Activated naive CD8-positive, alpha-beta T cell treated with anti-CD3 and anti-CD28 coated beads, Interleukin-2, amount 10 ng/mL, durations not matched to agents 7 days and 5 days (primary cell): ENCODE results near the gene SDF2L1. TPM values are rescaled to one million over a fixed set of nuclear protein-coding genes. Genes with fewer than 3 reads are reported as not detected.
"Not testable (repeated sequence)": the region's sequence is repeated elsewhere in the genome, so short reads cannot be mapped to it uniquely, and the experiment has no call there.

Source experiments
- ATAC-seq: fragments of 150-1000 bp; cut with Tn5 transposase; one replicate; pipeline ENCODE4 v1.10.0; 2021; ENCODE audit warnings: low read depth, moderate library complexity
- POLR2A ChIA-PET: fragments of 350-600 bp; sonication (Branson Sonifier 250); formaldehyde crosslinking; loops from one replicate; lab custom pipeline; 2021; ENCODE audit warnings: antibody characterized with exemption; lab: Charles Lee
- DNase-seq: peaks from one replicate; pipeline ENCODE4 v3.0.0; 2021
- H3K27ac Mint-ChIP-seq: one replicate; pipeline ENCODE4 v1.8.0; 2022; ENCODE audit warnings: mild to moderate bottlenecking, mixed read lengths
- H3K27me3 Mint-ChIP-seq: one replicate; pipeline ENCODE4 v1.8.0; 2022; ENCODE audit warnings: mild to moderate bottlenecking, moderate library complexity, mixed read lengths
- H3K36me3 Mint-ChIP-seq: one replicate; pipeline ENCODE4 v1.8.0; 2021; ENCODE audit warnings: mild to moderate bottlenecking, mixed read lengths
- H3K4me1 Mint-ChIP-seq: one replicate; pipeline ENCODE4 v1.8.0; 2021; ENCODE audit warnings: mixed read lengths
- H3K4me3 Mint-ChIP-seq: one replicate; pipeline ENCODE4 v1.8.0; 2022; ENCODE audit warnings: mild to moderate bottlenecking, moderate library complexity, mixed read lengths
- H3K9me3 Mint-ChIP-seq: one replicate; pipeline ENCODE4 v1.8.0; 2021; ENCODE audit warnings: mixed read lengths
- total RNA-seq, 2 experiments: library from RNA; stranded (reverse); gene quantifications; one replicate each; pipeline ENCODE4 v1.2.3, GENCODE V29; 2021

The SDF2L1 gene
- total RNA-seq, 2 experiments from 2014 or later, result 36.0 to 39.7 TPM

DNA sequence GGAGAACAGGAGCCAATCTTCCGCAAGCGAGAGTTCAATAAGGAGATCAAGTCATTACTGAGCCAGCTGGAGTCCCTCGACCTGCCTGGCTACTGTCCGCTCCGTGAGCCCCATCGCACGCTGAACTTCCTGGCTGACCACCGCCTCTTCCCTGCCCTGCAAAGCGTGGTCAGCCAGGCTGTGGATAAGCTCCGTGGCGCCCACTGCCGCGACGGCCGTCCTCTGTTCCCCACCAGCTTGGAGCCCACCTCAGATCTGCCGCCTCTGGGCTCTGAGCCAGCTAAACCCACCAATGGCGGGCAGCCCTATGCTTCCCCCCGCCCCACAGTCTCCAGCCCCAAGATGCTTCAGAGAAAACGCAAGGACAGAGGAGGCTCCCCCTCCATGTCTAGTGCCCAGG lies 7.3 kb upstream of the SDF2L1 start:
- Mint-ChIP-seq H3K36me3 (no peaks in the 10 kb centered on the region), H3K27ac (no peak overlapping the region), H3K9me3 (no peaks in the 10 kb centered on the region), H3K4me3 (no peak overlapping the region), H3K4me1 (peaks cover 11% of the 10 kb centered on the region), H3K27me3 (no peaks in the 10 kb centered on the region)
- POLR2A ChIA-PET, result interaction anchor here (0.5 kb wide), 1 partner anchor 58 kb away, joined by 5 read pairs; no protein-coding TSS in a partner anchor
- DNase-seq, result no peak
- no peak for ATAC-seq

DNA sequence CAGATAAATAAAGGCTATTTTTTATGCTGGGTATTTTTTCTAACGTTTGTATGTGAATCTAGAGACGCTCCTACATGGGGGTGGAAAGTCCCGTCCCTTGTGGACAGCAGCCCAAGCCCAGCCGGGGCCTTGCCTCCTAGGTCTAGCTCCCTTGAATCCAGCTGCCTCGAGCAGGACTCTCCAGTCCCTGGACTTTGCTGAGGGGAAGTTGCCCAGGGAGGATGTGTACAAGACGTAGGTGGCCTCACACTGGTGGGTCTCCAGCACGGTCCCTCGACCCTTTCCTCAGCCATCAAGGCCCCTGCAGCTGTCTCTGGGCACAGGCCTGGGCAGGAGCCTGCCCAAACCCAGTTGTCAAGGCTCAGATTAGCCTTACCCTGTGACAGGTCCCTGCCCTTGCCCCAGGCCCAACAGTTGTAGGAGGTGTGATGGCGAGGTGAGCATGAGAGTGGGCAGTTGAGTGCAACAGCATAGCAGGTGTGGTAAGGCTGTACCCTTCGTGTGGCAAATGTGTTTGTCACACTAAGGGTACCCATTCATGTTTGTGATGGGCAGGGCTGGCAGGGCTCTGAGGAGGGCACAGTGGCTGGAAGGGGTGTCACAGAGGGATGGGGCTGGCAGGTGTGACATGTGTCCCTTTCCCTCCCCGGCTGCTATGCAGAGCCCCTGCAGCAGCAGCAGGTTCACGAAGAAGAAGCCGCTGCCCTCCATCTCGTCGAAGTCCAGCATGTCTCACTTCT lies 6.2 kb upstream of the SDF2L1 start:
- Mint-ChIP-seq H3K4me3 (no peak overlapping the region), H3K9me3 (no peaks in the 10 kb centered on the region), H3K27me3 (no peaks in the 10 kb centered on the region), H3K4me1 (peaks cover 7% of the 10 kb centered on the region), H3K36me3 (no peaks in the 10 kb centered on the region), H3K27ac (no peak overlapping the region)
- ATAC-seq (no peak), DNase-seq (no peak)
- POLR2A ChIA-PET, result no interaction called here

DNA sequence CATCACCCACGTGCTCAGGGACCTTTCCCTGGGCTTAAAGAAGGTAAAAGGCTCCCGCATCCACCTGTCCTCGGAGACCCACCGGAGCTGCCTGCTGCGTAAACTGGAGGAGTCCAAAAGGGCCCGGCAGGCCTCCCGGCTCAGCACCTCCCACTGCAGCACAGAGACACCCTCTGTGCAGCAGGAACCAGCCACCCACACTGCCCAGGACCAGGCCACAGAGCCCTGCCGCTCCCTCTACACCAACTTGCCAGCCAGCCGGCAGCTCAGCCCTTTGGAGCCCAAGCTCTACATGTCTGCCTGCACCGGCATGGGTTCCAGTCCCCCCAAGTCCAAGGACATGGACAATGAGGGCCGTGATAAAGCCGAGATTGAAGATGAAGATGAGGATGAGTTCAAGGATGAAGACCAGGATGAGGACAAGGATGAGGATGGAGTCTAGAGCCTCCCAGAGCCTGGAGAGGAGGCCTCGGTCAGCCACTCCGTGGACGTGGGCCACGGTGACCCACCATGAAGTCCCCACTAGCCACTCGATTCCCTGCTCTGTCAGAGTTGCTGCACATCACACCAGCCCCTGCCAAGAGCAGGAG lies 5.4 kb upstream of the SDF2L1 start:
- Mint-ChIP-seq H3K36me3 (no peaks in the 10 kb centered on the region), H3K27ac (no peak overlapping the region), H3K27me3 (no peaks in the 10 kb centered on the region), H3K9me3 (no peaks in the 10 kb centered on the region), H3K4me3 (no peak overlapping the region), H3K4me1 (peaks cover 10% of the 10 kb centered on the region)
- POLR2A ChIA-PET, result no interaction called here
- ATAC-seq, result no peak
- no peak for DNase-seq

DNA sequence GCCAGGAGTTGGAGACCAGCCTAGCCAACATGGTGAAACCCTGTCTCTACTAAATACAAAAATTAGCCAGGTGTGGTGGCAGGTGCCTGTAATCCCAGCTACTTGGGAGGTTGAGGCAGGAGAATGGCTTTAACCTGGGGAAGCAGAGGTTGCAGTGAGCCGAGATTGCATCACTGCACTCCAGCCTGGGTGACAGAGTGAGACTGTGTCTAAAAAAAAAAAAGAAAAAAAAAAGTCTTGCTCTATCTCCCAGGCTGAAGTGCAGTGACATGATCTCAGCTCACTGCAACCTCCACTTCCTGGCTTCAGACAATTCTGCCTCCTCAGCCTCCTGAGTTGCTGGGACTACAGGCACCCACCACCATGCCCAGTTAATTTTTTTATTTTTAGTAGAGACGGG lies 4.7 kb upstream of the SDF2L1 start:
- ATAC-seq, POLR2A ChIA-PET: not testable (repeated sequence)

DNA sequence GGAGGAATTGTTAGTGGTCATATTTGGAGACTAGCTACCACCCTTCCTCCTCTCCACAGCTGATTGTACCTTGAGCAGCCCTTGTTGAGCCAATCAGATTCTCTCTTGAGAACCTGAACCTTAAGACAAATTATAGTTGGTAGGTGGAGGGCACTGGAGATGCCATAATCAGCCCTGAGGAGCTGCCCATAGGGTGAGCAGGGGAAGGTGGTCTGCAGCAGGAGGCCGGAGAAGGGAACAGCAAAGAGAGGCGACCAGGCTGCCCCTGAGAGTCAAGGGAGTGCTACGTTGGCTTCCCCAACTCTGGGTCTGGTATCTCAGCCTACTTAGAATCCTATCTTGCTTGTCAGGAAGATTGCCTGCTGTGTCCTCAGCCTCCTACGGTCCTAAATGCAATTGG lies 2.7 kb upstream of the SDF2L1 start:
- H3K4me3 Mint-ChIP-seq, result no peak overlapping the region
- H3K27ac Mint-ChIP-seq, result no peak overlapping the region
- ATAC-seq (no peak), DNase-seq (no peak)
- H3K4me1 Mint-ChIP-seq, result peaks cover 22% of the 10 kb centered on the region
- POLR2A ChIA-PET, result no interaction called here
- H3K27me3 Mint-ChIP-seq, result no peaks in the 10 kb centered on the region
- no peaks in the 10 kb centered on the region for H3K9me3 Mint-ChIP-seq
- H3K36me3 Mint-ChIP-seq, result peaks cover 5% of the 10 kb centered on the region

More for the DNA sequence above, 4.7 kb upstream of the SDF2L1 start:
- H3K9me3 Mint-ChIP-seq, H3K4me3 Mint-ChIP-seq, H3K27me3 Mint-ChIP-seq, H3K27ac Mint-ChIP-seq, H3K36me3 Mint-ChIP-seq, DNase-seq: not testable (repeated sequence)
- H3K4me1 Mint-ChIP-seq, result peaks cover 12% of the 10 kb centered on the region

DNA sequence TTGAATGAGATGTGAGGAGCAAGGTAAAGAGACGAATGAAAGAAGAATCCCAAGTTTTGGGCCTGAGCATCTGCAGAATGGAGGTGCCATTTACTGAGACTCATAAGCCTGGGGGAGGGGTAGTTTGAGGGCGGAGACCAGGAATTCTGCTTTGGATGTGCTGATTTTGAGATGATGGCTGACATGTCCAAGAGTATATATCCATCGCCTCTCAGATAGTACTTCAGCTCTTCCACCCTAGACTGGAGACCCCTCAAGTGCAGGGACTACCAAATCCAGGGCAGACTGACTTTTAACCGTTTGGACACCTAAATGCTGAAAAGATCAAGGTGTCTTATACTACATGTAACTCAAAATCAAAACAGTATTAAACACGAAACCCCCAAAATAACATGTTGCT lies 1.3 kb upstream of the SDF2L1 start:
- H3K36me3 Mint-ChIP-seq, result peaks cover 5% of the 10 kb centered on the region
- no peak for DNase-seq
- peak overlapping the region; percentile 93 for H3K4me3 Mint-ChIP-seq
- H3K9me3 Mint-ChIP-seq, result no peaks in the 10 kb centered on the region
- ATAC-seq, result no peak
- no peak overlapping the region for H3K27ac Mint-ChIP-seq
- H3K4me1 Mint-ChIP-seq, result peaks cover 22% of the 10 kb centered on the region
- H3K27me3 Mint-ChIP-seq, result no peaks in the 10 kb centered on the region
- POLR2A ChIA-PET, result interaction anchor here (1.6 to 4.5 kb wide), 4 partner anchors 10 to 18 kb away, joined by 3 to 94 read pairs (median 26); partner anchors contain the start of genes CCDC116 and YDJC

- no peak for ATAC-seq
- Mint-ChIP-seq H3K4me1 (peaks cover 23% of the 10 kb centered on the region), H3K4me3 (peak overlapping the region; percentile 93), H3K27me3 (no peaks in the 10 kb centered on the region), H3K36me3 (peaks cover 5% of the 10 kb centered on the region), H3K9me3 (no peaks in the 10 kb centered on the region), H3K27ac (peak overlapping the region; percentile 86)
- DNase-seq, result no peak
- POLR2A ChIA-PET, result interaction anchor here (1.6 to 4.5 kb wide), 6 partner anchors 11 to 24 kb away, joined by 3 to 94 read pairs (median 10); partner anchors contain the start of genes CCDC116, PPIL2 and YDJC
Observed at GRCh38 chr22:21641417-21641788, 699 bp upstream of the SDF2L1 start.

DNA sequence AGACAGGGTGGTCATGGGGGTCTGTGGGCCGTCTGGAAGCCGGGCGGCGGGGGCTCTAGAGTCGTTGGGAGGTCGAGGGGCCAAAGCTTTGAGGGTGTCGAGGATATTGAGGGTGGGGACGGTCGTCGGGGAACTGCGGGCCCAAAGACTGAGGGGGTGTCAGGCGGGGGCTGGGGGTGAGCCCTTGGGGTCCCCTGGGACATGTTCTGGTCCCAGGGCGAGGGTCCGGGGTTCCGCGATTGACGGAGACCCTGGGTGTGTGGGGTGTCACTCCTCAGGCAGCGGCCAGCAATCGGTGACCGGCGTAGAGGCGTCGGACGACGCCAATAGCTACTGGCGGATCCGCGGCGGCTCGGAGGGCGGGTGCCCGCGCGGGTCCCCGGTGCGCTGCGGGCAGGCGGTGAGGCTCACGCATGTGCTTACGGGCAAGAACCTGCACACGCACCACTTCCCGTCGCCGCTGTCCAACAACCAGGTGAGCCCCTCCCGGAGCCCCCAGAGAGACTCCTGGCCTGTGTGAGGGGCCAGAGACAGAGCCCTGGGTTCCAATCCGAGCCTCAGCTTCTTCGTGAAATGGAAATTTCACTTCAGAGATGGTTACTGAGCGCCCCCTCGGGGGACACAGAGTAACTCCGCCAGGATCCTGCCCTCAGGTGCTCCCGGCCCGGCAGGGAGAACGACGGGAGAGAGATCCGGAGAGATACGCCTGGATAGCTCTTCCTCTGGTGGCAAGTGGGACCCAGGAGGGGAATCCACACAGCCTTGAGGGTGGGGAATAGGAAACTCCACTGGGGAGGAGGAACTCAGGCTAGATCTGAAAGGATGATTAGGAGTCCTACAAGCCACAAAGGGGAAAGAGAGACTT lies 714 bp downstream of the SDF2L1 start:
- peak overlapping the region; percentile 86 for H3K27ac Mint-ChIP-seq
- peaks cover 7% of the 10 kb centered on the region for H3K36me3 Mint-ChIP-seq
- H3K4me1 Mint-ChIP-seq, result peaks cover 27% of the 10 kb centered on the region
- ATAC-seq (peak; percentile 2), DNase-seq (peak; percentile 74)
- peak overlapping the region; percentile 93 for H3K4me3 Mint-ChIP-seq
- POLR2A ChIA-PET, result interaction anchor here (1.3 to 4.5 kb wide), 7 partner anchors 10 to 23 kb away, joined by 3 to 94 read pairs (median 8); partner anchors contain the start of genes CCDC116, PPIL2 and YDJC
- H3K9me3 Mint-ChIP-seq, result no peaks in the 10 kb centered on the region
- no peaks in the 10 kb centered on the region for H3K27me3 Mint-ChIP-seq

DNA sequence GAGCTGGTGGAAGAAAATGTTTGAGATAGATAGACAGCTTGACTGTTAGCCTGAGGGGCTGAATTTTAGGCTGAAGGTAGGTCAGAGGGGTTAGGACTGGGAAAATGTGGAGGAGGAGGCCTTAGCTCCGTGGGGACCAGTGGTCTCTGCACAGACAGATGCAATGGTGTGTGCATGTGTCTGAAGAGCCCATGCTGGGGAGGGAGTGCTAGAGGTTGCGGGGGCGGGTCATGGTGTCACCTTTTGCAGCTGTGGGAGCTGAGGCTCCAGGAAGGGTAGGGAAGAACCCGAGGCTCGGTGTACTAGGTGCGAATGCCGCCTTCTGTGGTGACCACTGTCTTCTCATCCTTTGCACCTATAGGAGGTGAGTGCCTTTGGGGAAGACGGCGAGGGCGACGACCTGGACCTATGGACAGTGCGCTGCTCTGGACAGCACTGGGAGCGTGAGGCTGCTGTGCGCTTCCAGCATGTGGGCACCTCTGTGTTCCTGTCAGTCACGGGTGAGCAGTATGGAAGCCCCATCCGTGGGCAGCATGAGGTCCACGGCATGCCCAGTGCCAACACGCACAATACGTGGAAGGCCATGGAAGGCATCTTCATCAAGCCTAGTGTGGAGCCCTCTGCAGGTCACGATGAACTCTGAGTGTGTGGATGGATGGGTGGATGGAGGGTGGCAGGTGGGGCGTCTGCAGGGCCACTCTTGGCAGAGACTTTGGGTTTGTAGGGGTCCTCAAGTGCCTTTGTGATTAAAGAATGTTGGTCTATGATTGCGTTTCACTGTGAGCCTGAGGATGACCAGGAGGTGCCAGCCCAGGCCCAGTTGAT lies 1.6 kb downstream of the SDF2L1 start:
- H3K36me3 Mint-ChIP-seq, result peaks cover 7% of the 10 kb centered on the region
- DNase-seq, result peak; percentile 43
- ATAC-seq, result no peak
- no peaks in the 10 kb centered on the region for H3K27me3 Mint-ChIP-seq
- peaks cover 27% of the 10 kb centered on the region for H3K4me1 Mint-ChIP-seq
- H3K9me3 Mint-ChIP-seq, result no peaks in the 10 kb centered on the region
- POLR2A ChIA-PET, result interaction anchor here (0.7 to 4.5 kb wide), 5 partner anchors 9 to 199 kb away, joined by 4 to 94 read pairs (median 12); partner anchors contain the start of genes CCDC116 and YDJC
- H3K4me3 Mint-ChIP-seq, result peak overlapping the region; percentile 93
- peak overlapping the region; percentile 86 for H3K27ac Mint-ChIP-seq

DNA sequence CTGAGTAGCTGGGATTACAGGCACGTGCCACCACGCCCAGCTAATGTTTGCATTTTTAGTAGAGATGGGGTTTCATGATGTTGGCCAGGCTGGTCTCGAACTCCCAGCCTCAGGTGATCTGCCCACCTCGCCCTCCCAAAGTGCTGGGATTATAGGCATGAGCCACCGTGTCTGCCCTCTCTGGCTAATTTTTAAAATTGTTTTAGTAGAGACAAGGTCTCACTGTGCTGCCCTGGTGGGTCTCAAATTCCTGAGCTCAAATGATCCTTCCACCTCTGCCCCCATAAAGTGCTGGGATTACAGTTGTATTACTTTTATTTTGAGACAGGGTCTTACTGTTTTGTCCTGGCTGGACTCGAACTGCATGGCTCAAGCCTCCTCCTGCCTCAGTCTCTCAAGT lies 3.4 kb downstream of the SDF2L1 start:
- peaks cover 32% of the 10 kb centered on the region for H3K4me1 Mint-ChIP-seq
- H3K36me3 Mint-ChIP-seq, H3K4me3 Mint-ChIP-seq, ATAC-seq, H3K27me3 Mint-ChIP-seq, H3K27ac Mint-ChIP-seq, H3K9me3 Mint-ChIP-seq, DNase-seq: not testable (repeated sequence)
- POLR2A ChIA-PET, result interaction anchor here (0.7 to 1.7 kb wide), 2 partner anchors 16 to 1438 kb away, joined by 3 to 10 read pairs; partner anchors contain the start of gene YDJC

- POLR2A ChIA-PET, result interaction anchor here (0.6 to 1.7 kb wide), 5 partner anchors 13 to 642 kb away, joined by 3 to 10 read pairs (median 3); partner anchors contain the start of genes PPIL2 and YDJC
- Mint-ChIP-seq H3K36me3 (peaks cover 9% of the 10 kb centered on the region), H3K27ac (peak overlapping the region; percentile 61), H3K4me1 (peaks cover 29% of the 10 kb centered on the region), H3K4me3 (no peak overlapping the region), H3K9me3 (no peaks in the 10 kb centered on the region), H3K27me3 (no peaks in the 10 kb centered on the region)
- peak; percentile 72 for DNase-seq
- ATAC-seq, result no peak
Observed at GRCh38 chr22:21646608-21647590, 4.8 kb downstream of the SDF2L1 start.
